ENCODE data around the gene JUN. TPM values are rescaled to one million over a fixed set of nuclear protein-coding genes. Genes with fewer than 3 reads are reported as not detected.
A peak's percentile ranks its signal among the peaks of the same experiment; 100 is the strongest.

Gene JUN
- total and polyA plus RNA-seq, 4 donors, result 15.0 to 29.8 (median 17.5) TPM

DNA sequence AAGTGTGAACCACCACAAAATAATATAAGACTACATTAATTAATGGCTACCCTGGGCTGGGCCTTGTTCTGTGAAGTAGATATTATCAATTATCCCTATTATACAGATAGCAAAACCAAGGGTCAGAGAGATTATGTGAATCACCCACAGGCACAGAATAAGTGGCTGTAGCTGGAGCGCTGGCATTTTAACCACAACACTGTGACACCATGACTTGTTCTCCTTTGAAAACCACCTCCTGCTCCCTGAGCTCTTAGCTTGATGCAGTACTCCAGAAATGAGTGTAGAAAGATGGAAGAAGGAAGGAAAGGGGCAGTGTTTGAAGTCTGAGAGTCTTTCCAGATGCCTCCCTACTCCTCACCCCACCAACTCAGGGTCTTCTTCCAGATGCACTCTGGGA lies 29.5 kb upstream of the JUN start (continued):
- TF ChIP-seq, protein P1, sequence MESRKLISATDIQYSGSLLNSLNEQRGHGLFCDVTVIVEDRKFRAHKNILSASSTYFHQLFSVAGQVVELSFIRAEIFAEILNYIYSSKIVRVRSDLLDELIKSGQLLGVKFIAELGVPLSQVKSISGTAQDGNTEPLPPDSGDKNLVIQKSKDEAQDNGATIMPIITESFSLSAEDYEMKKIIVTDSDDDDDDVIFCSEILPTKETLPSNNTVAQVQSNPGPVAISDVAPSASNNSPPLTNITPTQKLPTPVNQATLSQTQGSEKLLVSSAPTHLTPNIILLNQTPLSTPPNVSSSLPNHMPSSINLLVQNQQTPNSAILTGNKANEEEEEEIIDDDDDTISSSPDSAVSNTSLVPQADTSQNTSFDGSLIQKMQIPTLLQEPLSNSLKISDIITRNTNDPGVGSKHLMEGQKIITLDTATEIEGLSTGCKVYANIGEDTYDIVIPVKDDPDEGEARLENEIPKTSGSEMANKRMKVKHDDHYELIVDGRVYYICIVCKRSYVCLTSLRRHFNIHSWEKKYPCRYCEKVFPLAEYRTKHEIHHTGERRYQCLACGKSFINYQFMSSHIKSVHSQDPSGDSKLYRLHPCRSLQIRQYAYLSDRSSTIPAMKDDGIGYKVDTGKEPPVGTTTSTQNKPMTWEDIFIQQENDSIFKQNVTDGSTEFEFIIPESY (IDR thresholded peaks at IDR 0.05), result no peak
- no peak for TF ChIP-seq TAF1 (conservative IDR thresholded peaks at IDR 0.05)
- TF ChIP-seq, protein P2, sequence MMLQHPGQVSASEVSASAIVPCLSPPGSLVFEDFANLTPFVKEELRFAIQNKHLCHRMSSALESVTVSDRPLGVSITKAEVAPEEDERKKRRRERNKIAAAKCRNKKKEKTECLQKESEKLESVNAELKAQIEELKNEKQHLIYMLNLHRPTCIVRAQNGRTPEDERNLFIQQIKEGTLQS (IDR thresholded peaks at IDR 0.05), result no peak
- no peak for TF ChIP-seq FOXA2 (IDR thresholded peaks at IDR 0.05)
- TF ChIP-seq RAD21 (IDR thresholded peaks at IDR 0.05), result no peak
- no peak for TF ChIP-seq YY1 (IDR thresholded peaks at IDR 0.05)
- TF ChIP-seq, protein P3, sequence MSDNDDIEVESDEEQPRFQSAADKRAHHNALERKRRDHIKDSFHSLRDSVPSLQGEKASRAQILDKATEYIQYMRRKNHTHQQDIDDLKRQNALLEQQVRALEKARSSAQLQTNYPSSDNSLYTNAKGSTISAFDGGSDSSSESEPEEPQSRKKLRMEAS (IDR thresholded peaks at IDR 0.05), result no peak
- TF ChIP-seq NR2F2 (IDR thresholded peaks at IDR 0.05), result no peak
- no peak for TF ChIP-seq RXRA (IDR thresholded peaks at IDR 0.05)

DNA sequence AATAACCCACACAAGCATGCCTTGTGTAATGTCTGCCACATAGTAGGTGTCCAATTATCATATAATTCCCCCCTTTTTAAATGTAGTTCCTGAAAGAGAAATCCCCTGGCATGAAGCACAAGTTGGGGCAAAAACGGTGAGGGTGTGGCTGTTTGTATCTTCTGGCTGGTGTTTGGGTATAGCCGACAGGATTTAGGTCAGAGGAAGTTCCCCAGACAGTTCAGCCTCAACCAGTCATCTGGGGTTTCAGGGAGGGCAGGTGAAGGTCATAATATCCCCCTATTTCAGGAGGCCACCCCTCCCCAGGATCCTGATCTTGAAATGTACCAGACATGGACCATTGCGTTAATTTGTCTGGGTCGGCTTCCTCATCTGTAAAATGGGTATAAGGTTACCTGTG lies 29.1 kb upstream of the JUN start:
- Histone ChIP-seq H3K27me3 (ENCODE audit: control insufficient read depth in 4 of 4, insufficient read depth in 4 of 4, low read length in 3 of 4) (no peaks in the 10 kb centered on the region), H3K4me3 (ENCODE audit: low read depth in 1 of 3, low read length in 3 of 3) (no peak overlapping the region), H3K9ac (ENCODE audit: low read depth in 1 of 2, low read length in 2 of 2) (no peak overlapping the region), H3K9me3 (ENCODE audit: control insufficient read depth in 4 of 4, low read length in 3 of 4) (no peaks in the 10 kb centered on the region), H3K27ac (ENCODE audit: low read depth in 1 of 2, low read length in 2 of 2) (no peak overlapping the region), H3K4me1 (ENCODE audit: control insufficient read depth in 4 of 4, insufficient read depth in 4 of 4, low read length in 3 of 4) (peaks cover 3 to 15% (median 7%) of the 10 kb centered on the region in 4 donors), H3K36me3 (ENCODE audit: control insufficient read depth in 4 of 4, insufficient read depth in 3 of 4, low read depth in 1 of 4, low read length in 3 of 4) (no peaks in the 10 kb centered on the region)
- WGBS, result 69% methylated on average over 4 of the region's 4 CpGs
- no peak for DNase-seq (ENCODE audit: low spot score)
- TF ChIP-seq TAF1 (conservative IDR thresholded peaks at IDR 0.05) (no peak), RXRA (IDR thresholded peaks at IDR 0.05) (no peak), JUND (IDR thresholded peaks at IDR 0.05) (no peak), SP1 (IDR thresholded peaks at IDR 0.05) (no peak), YY1 (IDR thresholded peaks at IDR 0.05) (no peak), HNF4A (conservative IDR thresholded peaks at IDR 0.05) (no peak), HNF4G (IDR thresholded peaks at IDR 0.05) (no peak), FOXA1 (IDR thresholded peaks at IDR 0.05) (no peak), FOXA2 (IDR thresholded peaks at IDR 0.05) (no peak), EGR1 (IDR thresholded peaks at IDR 0.05; ENCODE audit: low read depth in 2 of 2) (no peak), NR2F2 (IDR thresholded peaks at IDR 0.05) (no peak), RAD21 (IDR thresholded peaks at IDR 0.05) (no peak)
- TF ChIP-seq, protein P4, sequence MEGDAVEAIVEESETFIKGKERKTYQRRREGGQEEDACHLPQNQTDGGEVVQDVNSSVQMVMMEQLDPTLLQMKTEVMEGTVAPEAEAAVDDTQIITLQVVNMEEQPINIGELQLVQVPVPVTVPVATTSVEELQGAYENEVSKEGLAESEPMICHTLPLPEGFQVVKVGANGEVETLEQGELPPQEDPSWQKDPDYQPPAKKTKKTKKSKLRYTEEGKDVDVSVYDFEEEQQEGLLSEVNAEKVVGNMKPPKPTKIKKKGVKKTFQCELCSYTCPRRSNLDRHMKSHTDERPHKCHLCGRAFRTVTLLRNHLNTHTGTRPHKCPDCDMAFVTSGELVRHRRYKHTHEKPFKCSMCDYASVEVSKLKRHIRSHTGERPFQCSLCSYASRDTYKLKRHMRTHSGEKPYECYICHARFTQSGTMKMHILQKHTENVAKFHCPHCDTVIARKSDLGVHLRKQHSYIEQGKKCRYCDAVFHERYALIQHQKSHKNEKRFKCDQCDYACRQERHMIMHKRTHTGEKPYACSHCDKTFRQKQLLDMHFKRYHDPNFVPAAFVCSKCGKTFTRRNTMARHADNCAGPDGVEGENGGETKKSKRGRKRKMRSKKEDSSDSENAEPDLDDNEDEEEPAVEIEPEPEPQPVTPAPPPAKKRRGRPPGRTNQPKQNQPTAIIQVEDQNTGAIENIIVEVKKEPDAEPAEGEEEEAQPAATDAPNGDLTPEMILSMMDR (IDR thresholded peaks at IDR 0.05; ENCODE audit: low read depth, low read length, missing input control), result no peak
- TF ChIP-seq, protein P2 (IDR thresholded peaks at IDR 0.05), result no peak

DNA sequence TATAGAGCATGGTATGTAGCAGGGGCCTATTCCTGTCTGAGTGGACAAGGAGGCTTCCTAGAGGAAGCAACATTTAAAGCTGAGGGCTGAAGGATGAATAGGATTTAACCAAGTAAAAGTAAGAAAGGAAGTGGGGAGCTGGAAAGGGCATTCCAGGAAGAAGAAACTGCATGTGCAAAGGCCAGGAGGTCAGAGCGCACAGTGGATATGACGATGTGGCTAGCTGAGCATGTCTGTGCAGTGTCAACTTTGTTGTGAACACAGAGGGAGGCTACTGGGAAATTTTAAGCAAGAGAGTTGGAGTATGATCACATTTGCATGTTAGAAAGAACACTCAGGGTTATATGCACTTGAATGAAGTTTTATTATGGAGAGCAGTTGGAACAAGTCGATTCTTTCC lies 28.6 kb upstream of the JUN start:
- no peak for DNase-seq (ENCODE audit: low spot score)
- TF ChIP-seq NR2F2 (IDR thresholded peaks at IDR 0.05) (peak; percentile 59), HNF4A (conservative IDR thresholded peaks at IDR 0.05) (peak in 1 of 2 donors; percentile 4), HNF4G (IDR thresholded peaks at IDR 0.05) (no peak)
- TF ChIP-seq, protein P2 (IDR thresholded peaks at IDR 0.05), result no peak
- WGBS, result 65% methylated on average over 3 of the region's 3 CpGs
- Histone ChIP-seq H3K4me1 (ENCODE audit: control insufficient read depth in 4 of 4, insufficient read depth in 4 of 4, low read length in 3 of 4) (peaks cover 3 to 15% (median 7%) of the 10 kb centered on the region in 4 donors), H3K27me3 (ENCODE audit: control insufficient read depth in 4 of 4, insufficient read depth in 4 of 4, low read length in 3 of 4) (no peaks in the 10 kb centered on the region), H3K36me3 (ENCODE audit: control insufficient read depth in 4 of 4, insufficient read depth in 3 of 4, low read depth in 1 of 4, low read length in 3 of 4) (no peaks in the 10 kb centered on the region), H3K27ac (ENCODE audit: low read depth in 1 of 2, low read length in 2 of 2) (no peak overlapping the region), H3K9ac (ENCODE audit: low read depth in 1 of 2, low read length in 2 of 2) (no peak overlapping the region), H3K9me3 (ENCODE audit: control insufficient read depth in 4 of 4, low read length in 3 of 4) (no peaks in the 10 kb centered on the region), H3K4me3 (ENCODE audit: low read depth in 1 of 3, low read length in 3 of 3) (no peak overlapping the region)

All from liver (tissue), 9 donors.